Neural crest cell (in vitro differentiated cells): ENCODE measurements around the gene ADAMTSL5. TPM values are rescaled to one million over a fixed set of nuclear protein-coding genes. Genes with fewer than 3 reads are reported as not detected.
A peak's percentile ranks its signal among the peaks of the same experiment; 100 is the strongest.

Experiments used
- DNase-seq: peaks from one replicate; pipeline ENCODE4 v3.0.0; 2021; ENCODE audit warnings: low read depth, mixed read lengths, low spot score
- H3K27ac Mint-ChIP-seq: one replicate; pipeline ENCODE4 v1.8.0; 2021; ENCODE audit warnings: mild to moderate bottlenecking, mixed read lengths; ENCODE audit not compliant: unreplicated experiment
- H3K27me3 Mint-ChIP-seq: 2 replicates; pipeline ENCODE4 v1.8.0; 2021; ENCODE audit warnings: low read depth, mild to moderate bottlenecking, mixed read lengths
- H3K36me3 Mint-ChIP-seq: 2 replicates; pipeline ENCODE4 v1.8.0; 2021; ENCODE audit warnings: low read depth, mild to moderate bottlenecking, mixed read lengths
- H3K4me1 Mint-ChIP-seq: 2 replicates; pipeline ENCODE4 v1.8.0; 2021; ENCODE audit warnings: mixed read lengths
- H3K4me3 Mint-ChIP-seq: one replicate; pipeline ENCODE4 v1.8.0; 2021; ENCODE audit warnings: mild to moderate bottlenecking, mixed read lengths
- H3K9me3 Mint-ChIP-seq: 2 replicates; pipeline ENCODE4 v1.8.0; 2021; ENCODE audit warnings: mixed read lengths
- CTCF ChIP-seq: fragments of 200-600 bp; sonication (generic); conservative IDR thresholded peaks from 2 replicates; pipeline ENCODE4 v1.5.0; 2021; ENCODE audit warnings: antibody characterized with exemption, mild to moderate bottlenecking
- total RNA-seq: library from RNA; stranded (reverse); gene quantifications from 2 replicates; pipeline ENCODE4 v1.2.1, GENCODE V29; 2021

ADAMTSL5 gene
- total RNA-seq, 1 donor from 2014 or later = not detected

GRCh38 chr19:1508507-1508856, 4.3 kb downstream of the ADAMTSL5 start:
- no peak overlapping the region for H3K27ac Mint-ChIP-seq
- no peak for TF ChIP-seq CTCF
- peak overlapping the region; percentile 88 for H3K4me3 Mint-ChIP-seq
- no peak for DNase-seq
- no peaks in the 10 kb centered on the region for H3K36me3 Mint-ChIP-seq
- peaks cover 66% of the 10 kb centered on the region for H3K27me3 Mint-ChIP-seq
- peaks cover 2% of the 10 kb centered on the region for H3K9me3 Mint-ChIP-seq
- H3K4me1 Mint-ChIP-seq = peaks cover 14% of the 10 kb centered on the region

- Mint-ChIP-seq H3K4me1 (peaks cover 14% of the 10 kb centered on the region), H3K4me3 (peak overlapping the region; percentile 88), H3K9me3 (peaks cover 2% of the 10 kb centered on the region), H3K27me3 (peaks cover 71% of the 10 kb centered on the region), H3K27ac (peak overlapping the region; percentile 99), H3K36me3 (no peaks in the 10 kb centered on the region)
- DNase-seq = peak; percentile 93
- TF ChIP-seq CTCF = no peak
These were observed 4.9 kb downstream of the ADAMTSL5 start for GRCh38 chr19:1507763-1508506.

GRCh38 chr19:1507192-1507660, 5.6 kb downstream of the ADAMTSL5 start:
- H3K27me3 Mint-ChIP-seq = peaks cover 69% of the 10 kb centered on the region
- no peak overlapping the region for H3K4me3 Mint-ChIP-seq
- H3K9me3 Mint-ChIP-seq = peaks cover 2% of the 10 kb centered on the region
- H3K36me3 Mint-ChIP-seq = no peaks in the 10 kb centered on the region
- no peak overlapping the region for H3K27ac Mint-ChIP-seq
- no peak for DNase-seq
- no peak for TF ChIP-seq CTCF
- peaks cover 14% of the 10 kb centered on the region for H3K4me1 Mint-ChIP-seq

GRCh38 chr19:1505991-1506881, 6.6 kb downstream of the ADAMTSL5 start:
- TF ChIP-seq CTCF = no peak
- peak overlapping the region; percentile 57 for H3K4me3 Mint-ChIP-seq
- peaks cover 2% of the 10 kb centered on the region for H3K9me3 Mint-ChIP-seq
- peaks cover 14% of the 10 kb centered on the region for H3K4me1 Mint-ChIP-seq
- H3K27me3 Mint-ChIP-seq = peaks cover 60% of the 10 kb centered on the region
- H3K36me3 Mint-ChIP-seq = no peaks in the 10 kb centered on the region
- H3K27ac Mint-ChIP-seq = peak overlapping the region; percentile 68
- no peak for DNase-seq

- H3K4me1 Mint-ChIP-seq = peaks cover 13% of the 10 kb centered on the region
- H3K36me3 Mint-ChIP-seq = no peaks in the 10 kb centered on the region
- H3K4me3 Mint-ChIP-seq = no peak overlapping the region
- no peak for DNase-seq
- no peak for TF ChIP-seq CTCF
- H3K27ac Mint-ChIP-seq = no peak overlapping the region
- H3K27me3 Mint-ChIP-seq = peaks cover 50% of the 10 kb centered on the region
- H3K9me3 Mint-ChIP-seq = peaks cover 2% of the 10 kb centered on the region
These were observed 7.8 kb downstream of the ADAMTSL5 start for GRCh38 chr19:1505012-1505411.
